Stimulated activated CD4-positive, alpha-beta T cell treated with anti-CD3 and anti-CD28 coated beads, Interleukin-4, amount 100 ng/mL, for 4 hours (primary cell): ENCODE measurements around the gene SPDYE18.
"Not testable (repeated sequence)": the region's sequence is repeated elsewhere in the genome, so short reads cannot be mapped to it uniquely, and the experiment has no call there.

Experiments used
- DNase-seq, 2 experiments: peaks; one replicate each; pipeline ENCODE4 v3.0.0-alpha.2; 2020

Gene SPDYE18

DNA sequence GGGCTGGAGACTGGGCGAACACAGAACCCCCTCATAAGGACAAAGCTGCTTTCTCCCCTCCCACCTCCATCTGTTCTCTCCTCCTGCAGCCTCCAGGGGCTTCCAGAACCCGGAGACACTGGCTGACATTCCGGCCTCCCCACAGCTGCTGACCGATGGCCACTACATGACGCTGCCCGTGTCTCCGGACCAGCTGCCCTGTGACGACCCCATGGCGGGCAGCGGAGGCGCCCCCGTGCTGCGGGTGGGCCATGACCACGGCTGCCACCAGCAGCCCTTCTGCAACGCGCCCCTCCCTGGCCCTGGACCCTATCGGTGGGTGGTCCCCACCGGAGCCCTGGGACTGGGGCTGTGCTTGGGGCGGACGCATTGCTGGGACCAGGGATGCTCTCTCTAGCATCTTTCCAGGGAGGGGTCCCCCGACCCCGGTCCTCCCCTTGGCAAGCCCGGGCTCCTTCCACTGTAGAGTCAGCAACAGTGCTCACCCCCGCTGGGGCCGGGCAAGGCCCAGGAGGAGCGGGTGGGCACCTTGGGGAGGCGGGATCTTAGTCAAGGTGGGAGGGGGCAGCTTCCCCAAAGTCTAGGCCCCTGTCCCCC lies 56.8 kb downstream of the SPDYE18 start:
- DNase-seq, result not testable (repeated sequence)

DNA sequence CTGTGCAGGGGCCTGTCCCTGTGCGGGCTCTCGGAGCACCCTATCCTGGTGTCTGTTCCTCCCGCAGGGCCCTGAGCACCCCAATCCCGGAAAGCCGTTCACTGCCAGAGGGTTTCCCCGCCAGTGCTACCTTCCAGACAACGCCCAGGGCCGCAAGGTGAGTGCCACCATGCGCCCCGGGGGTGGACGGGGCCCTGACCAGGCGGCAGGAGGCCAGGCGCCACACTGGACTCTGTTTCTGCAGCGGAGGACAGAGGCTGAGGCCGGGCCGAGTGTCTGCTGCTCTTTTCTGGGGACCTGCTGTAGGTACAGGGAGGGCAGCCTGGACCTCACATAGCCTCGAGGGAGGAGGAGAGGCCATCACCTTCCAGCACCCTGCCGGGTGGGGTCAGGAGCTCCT lies 58.2 kb downstream of the SPDYE18 start:
- DNase-seq, result not testable (repeated sequence)

DNA sequence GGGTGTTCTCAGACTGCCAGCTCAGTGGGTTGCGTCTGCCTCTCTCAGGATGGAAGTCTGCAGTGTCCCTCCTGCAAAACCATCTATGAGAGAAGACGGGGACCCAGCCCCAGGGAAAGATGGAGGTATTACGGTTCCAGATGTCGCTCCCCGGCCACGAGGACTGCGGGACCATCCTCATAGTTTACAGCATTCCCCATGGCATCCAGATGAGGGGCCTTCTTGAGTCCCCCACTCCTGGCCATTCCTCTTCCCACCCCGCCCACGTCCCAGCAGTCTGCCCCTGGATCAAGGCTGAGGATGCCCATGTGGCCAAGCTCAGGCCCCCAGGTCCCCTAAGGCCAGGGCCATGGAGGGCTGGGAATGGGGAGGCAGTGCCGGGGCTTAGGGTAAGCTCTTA lies 59.1 kb downstream of the SPDYE18 start:
- DNase-seq, result not testable (repeated sequence)

DNA sequence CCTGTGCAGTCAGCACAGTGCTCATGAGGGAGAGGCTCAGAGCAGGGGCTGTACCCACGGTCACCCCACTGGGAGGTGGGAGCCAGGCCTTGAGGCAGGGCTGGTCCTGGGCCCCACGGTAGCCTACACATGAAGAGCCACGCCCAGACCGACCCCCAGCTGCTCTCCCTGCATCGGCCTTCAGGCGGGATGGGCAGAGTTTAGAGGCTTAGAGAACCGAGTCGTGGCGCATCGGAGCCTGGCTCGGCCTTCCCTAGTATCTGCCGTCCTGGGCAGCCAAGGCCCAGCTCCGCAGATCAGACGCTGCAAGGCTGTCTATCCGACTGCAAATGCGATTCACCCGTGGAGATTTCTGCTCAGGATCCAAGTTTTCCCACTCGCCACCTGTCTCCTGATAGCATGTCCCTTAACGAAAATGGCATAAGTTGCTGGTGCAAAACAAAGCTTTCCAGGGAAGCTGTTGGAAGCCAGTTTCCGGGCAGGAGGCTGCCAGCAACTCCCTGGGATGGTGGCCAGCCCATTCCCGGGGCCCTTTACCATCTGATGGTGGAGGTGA lies 59.6 kb downstream of the SPDYE18 start:
- not testable (repeated sequence) for DNase-seq

DNA sequence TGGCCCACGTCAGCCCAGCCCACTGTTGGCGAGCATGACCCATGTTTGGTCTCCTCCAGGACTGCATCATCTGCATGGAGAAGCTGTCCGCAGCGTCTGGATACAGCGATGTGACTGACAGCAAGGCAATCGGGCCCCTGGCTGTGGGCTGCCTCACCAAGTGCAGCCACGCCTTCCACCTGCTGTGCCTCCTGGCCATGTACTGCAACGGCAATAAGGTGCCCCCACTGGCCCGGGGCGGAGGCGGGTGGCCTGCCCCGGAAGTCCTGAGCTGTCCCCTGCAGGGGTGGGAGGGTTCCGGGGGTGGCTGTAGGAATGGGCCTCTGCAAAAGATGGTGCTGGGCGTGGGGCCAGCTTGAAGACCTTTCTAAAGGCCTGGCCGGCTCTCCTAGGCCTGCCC lies 60.3 kb downstream of the SPDYE18 start:
- not testable (repeated sequence) for DNase-seq
